Aorta (tissue), 5 donors: ENCODE measurements around the gene SMIM24. TPM values are rescaled to one million over a fixed set of nuclear protein-coding genes. Genes with fewer than 3 reads are reported as not detected.

ENCODE experiments used
- ATAC-seq: fragments of 200-7000 bp; cut with Tn5 transposase; one replicate; pipeline ENCODE4 v1.9.1; 2022; ENCODE audit warnings: moderate library complexity; ENCODE audit not compliant: low FRiP score
- DNase-seq, 2 donors: peaks; one replicate each; pipeline ENCODE4 v3.0.0-alpha.2; 2020
- H3K27ac ChIP-seq, 2 donors: one replicate each; pipeline ENCODE4 v1.5.1; 2013; ENCODE audit warnings: low read length in 2 of 2, mild to moderate bottlenecking in 2 of 2, moderate library complexity in 2 of 2, control low read depth in 1 of 2, inconsistent platforms in 1 of 2, low read depth in 1 of 2
- H3K27me3 ChIP-seq, 2 donors: one replicate each; pipeline ENCODE4 v1.6.1; 2013; ENCODE audit warnings: control low read depth in 1 of 2, low read length in 1 of 2, mild to moderate bottlenecking in 1 of 2, moderate library complexity in 1 of 2; ENCODE audit not compliant: insufficient read depth in 2 of 2, control insufficient read depth in 1 of 2
- H3K36me3 ChIP-seq, 2 donors: one replicate each; pipeline ENCODE4 v1.6.1; 2013; ENCODE audit warnings: control low read depth in 1 of 2, low read length in 1 of 2, mild to moderate bottlenecking in 1 of 2; ENCODE audit not compliant: insufficient read depth in 2 of 2, control insufficient read depth in 1 of 2
- H3K4me1 ChIP-seq, 2 donors: one replicate each; pipeline ENCODE4 v1.6.1; 2013; ENCODE audit warnings: low read length in 2 of 2, control low read depth in 1 of 2, mild to moderate bottlenecking in 1 of 2, moderate library complexity in 1 of 2; ENCODE audit not compliant: insufficient read depth in 2 of 2, control insufficient read depth in 1 of 2
- H3K4me3 ChIP-seq, 2 donors: one replicate each; pipeline ENCODE4 v1.5.1; 2013; ENCODE audit warnings: low read length in 2 of 2, control low read depth in 1 of 2, mild to moderate bottlenecking in 1 of 2
- H3K9me3 ChIP-seq: one replicate; pipeline ENCODE4 v1.6.1; 2013; ENCODE audit warnings: mild to moderate bottlenecking, low read length; ENCODE audit not compliant: control insufficient read depth
- WGBS, 2 donors: extraction: QIAGEN DNeasy Blood & Tissue Kit; methylation state at CpG; one replicate each; pipeline ENCODE4 v1.1.7; 2013; 5-methylcytosine and 5-hydroxymethylcytosine counted together
- intact Hi-C, 2 donors: fragments of 100-400 bp; cut with DNase I; formaldehyde crosslinking; loops; one replicate each; pipeline versions ENCODE4 v1.14.2 to v1.15.0; 2022
- polyA plus RNA-seq, 2 donors: library from polyadenylated mRNA; stranded (reverse); fragments of 200-250 nt; gene quantifications; one replicate each; pipeline ENCODE4 v1.2.3, GENCODE V29; 2013
- total RNA-seq, 2 donors: library from RNA; stranded (reverse); fragmentation: NEBNext Ultra II Directional; extraction: Animal tissue kit (Norgen Biotek cat#: 25700); gene quantifications; one replicate each; pipeline ENCODE4 v1.2.1, GENCODE V29; 2021
- donor health status: healthy with polysubstance abuse.
- donor health status: Bipolar disorder and iron deficiency.
- donor health status: DM: no; HTN: no; CAD: no.
- donor health status: DM: no; HTN: no; CAD: no.
- donor health status: DM: yes; HTN: yes; CAD: no.

SMIM24 gene
- total and polyA plus RNA-seq, 4 donors, result 0.67 to 62.6 TPM; not detected in 2

DNA sequence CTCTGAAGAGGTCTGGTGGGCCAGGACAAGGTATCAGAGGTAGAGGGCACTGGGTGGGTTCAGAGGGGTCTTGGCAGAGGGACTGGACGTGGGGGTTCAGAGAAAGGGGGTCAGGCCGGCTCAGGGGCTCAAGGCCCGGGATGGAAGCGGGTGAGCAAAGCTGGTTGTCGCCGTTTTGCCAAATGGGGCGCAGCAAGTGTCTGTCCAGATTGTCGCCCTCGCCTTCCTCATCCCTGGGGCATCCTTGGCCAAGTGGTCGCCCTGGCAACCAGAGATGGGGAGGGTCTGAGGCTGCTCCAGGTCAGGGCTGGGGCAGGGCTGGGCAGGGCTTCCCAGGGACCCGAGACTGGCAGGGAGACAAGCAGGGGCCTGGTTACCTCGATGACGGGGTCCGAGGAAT lies 13.3 kb upstream of the SMIM24 start:
- Histone ChIP-seq H3K9me3 (no peaks in the 10 kb centered on the region), H3K27ac (no peak overlapping the region), H3K4me1 (no peaks in the 10 kb centered on the region), H3K27me3 (no peaks in the 10 kb centered on the region), H3K36me3 (no peaks in the 10 kb centered on the region), H3K4me3 (no peak overlapping the region)
- intact Hi-C loops, result no loop called here
- ATAC-seq, result no peak
- WGBS, 2 donors, result 93 to 96% methylated on average over 14 of the region's 14 CpGs
- DNase-seq, result no peak

DNA sequence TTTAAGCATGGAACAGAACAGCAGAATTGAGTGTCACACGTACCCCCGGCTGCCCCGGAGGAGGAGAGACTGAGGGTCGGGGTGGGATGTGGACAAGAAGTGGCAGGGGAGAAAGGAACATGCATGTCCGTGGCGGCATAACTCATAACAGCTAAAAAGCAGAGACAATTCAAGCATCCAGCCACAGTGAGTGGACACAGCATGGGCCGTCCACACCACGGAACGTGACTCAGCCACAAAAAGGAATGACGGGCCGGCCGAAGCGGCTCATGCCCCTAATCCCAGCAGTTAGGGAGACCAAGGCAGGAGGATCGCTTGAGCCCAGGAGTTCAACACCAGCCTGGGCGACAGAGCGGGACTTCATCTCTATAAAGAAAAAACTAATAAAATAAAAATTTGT lies 12.6 kb upstream of the SMIM24 start:
- ATAC-seq (no peak), DNase-seq (no peak)
- WGBS, 2 donors, result 92 to 93% methylated on average over 16 of the region's 16 CpGs
- Histone ChIP-seq H3K4me3 (no peak overlapping the region), H3K27ac (no peak overlapping the region), H3K4me1 (no peaks in the 10 kb centered on the region), H3K27me3 (no peaks in the 10 kb centered on the region), H3K36me3 (no peaks in the 10 kb centered on the region), H3K9me3 (no peaks in the 10 kb centered on the region)
- intact Hi-C loops, result no loop called here

DNA sequence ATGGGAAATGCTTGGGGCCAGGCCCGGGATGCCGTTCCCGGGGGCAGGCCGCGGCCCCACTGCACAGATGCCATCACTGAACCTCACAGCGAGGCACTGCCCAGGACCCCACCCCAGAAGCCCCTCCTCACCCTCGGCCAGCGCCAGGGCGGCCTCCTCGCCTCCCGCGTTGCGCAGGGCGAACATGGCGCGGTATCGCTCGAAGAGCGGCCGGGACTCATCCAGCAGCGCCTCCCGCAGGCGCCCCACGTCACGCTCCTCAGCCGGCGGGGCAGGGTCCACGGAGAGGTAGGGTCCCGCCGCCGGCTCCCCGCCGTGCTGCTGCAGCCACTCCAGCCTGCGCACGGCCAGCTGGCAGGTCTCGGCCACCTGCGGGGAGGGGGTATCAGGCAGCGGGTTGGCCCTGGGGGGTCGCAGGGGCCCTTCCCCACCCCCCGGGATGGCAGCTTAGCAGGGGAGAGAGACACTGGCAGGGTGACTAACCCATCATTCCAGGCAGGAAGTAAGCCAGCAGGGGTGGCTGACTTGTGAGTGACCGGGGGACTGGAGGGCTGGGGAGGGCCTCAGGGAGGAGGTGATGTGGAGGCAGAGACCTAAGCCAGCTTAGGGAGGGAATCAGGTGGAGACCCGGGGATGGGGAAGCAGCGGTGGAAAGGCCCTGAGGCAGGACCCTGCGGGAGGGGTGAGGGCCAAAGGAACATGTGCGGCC lies 12.0 kb upstream of the SMIM24 start:
- no peaks in the 10 kb centered on the region for H3K4me1 ChIP-seq
- H3K4me3 ChIP-seq, result no peak overlapping the region
- H3K9me3 ChIP-seq, result no peaks in the 10 kb centered on the region
- H3K36me3 ChIP-seq, result no peaks in the 10 kb centered on the region
- ATAC-seq (no peak), DNase-seq (no peak)
- 94% methylated on average over 45 of the region's 45 CpGs for WGBS, 2 donors
- intact Hi-C loops, result no loop called here
- no peak overlapping the region for H3K27ac ChIP-seq
- H3K27me3 ChIP-seq, result no peaks in the 10 kb centered on the region

DNA sequence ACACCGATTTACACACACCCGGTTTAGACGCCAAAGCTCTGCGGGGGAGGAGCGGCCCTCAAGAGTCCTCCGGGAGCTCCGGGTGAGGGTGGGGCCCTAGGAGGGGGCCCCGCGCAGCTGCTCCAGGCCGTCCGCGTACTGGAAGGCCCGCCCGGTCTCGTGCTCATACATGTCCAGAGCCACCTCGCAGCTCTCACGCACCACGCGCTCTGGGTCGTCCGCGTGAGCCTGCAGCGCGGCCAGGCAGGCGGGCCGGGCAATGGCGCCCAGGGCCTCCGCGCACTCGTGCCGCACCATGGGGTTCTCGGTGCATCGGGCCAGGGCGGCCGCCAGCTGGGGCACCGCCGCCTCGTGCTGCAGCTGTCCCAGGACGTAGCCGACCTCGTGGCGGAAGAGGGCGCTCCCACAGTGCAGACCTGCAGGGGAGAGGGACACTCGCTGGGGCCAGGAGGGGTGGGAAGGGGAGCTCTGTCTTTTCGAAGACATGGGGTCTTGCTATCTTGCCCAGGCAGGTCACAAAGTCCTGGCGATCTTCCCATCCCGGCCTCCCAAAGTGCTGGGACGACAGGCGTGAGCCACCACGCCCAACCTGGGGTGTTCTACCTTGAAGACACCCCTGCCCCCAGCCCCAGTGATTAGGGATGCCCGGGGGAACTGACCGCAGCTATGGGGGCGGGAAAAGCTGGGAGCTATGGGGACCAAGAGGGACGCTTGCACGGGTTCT lies 11.2 kb upstream of the SMIM24 start:
- Histone ChIP-seq H3K27me3 (no peaks in the 10 kb centered on the region), H3K4me3 (no peak overlapping the region), H3K4me1 (no peaks in the 10 kb centered on the region), H3K27ac (no peak overlapping the region), H3K36me3 (no peaks in the 10 kb centered on the region), H3K9me3 (no peaks in the 10 kb centered on the region)
- DNase-seq (no peak), ATAC-seq (no peak)
- intact Hi-C loops, result no loop called here
- WGBS, 2 donors, result 95% methylated on average over 55 of the region's 55 CpGs

DNA sequence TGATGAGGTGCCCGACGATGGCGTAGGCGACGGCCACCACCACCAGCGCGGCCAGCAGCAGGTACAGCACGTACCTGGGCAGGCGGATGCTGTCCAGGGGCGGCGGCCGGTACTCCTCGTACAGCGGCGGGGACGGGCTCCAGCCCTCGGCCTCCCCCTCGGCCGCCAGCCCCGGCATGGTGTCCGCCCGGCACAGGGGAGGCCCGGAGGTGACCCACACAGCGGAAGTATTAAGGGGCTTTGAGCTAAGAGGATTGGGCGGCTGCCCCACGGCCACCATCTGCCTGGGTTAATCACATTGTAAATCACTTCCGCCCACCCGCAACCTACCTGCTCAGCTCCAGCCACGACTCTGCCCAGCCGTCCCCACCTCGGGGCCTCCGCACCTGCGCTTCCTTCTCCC lies 2.9 kb upstream of the SMIM24 start, which contains the start of gene SMIM44:
Gene SMIM44 (minus strand): TSS at position 216 of the 403 bp plus-strand sequence. CDS start 38 bp downstream, at position 178.
- Histone ChIP-seq H3K9me3 (no peaks in the 10 kb centered on the region), H3K4me1 (no peaks in the 10 kb centered on the region), H3K4me3 (no peak within 1 kb of the TSS), H3K27ac (no peak within 1 kb of the TSS), H3K36me3 (no peaks in the 10 kb centered on the region), H3K27me3 (no peaks in the 10 kb centered on the region)
- no peak for DNase-seq
- intact Hi-C loops, result no loop called here
- no peak for ATAC-seq
- WGBS, 2 donors, result 71 to 73% methylated on average over 23 to 33 of the region's 33 CpGs

DNA sequence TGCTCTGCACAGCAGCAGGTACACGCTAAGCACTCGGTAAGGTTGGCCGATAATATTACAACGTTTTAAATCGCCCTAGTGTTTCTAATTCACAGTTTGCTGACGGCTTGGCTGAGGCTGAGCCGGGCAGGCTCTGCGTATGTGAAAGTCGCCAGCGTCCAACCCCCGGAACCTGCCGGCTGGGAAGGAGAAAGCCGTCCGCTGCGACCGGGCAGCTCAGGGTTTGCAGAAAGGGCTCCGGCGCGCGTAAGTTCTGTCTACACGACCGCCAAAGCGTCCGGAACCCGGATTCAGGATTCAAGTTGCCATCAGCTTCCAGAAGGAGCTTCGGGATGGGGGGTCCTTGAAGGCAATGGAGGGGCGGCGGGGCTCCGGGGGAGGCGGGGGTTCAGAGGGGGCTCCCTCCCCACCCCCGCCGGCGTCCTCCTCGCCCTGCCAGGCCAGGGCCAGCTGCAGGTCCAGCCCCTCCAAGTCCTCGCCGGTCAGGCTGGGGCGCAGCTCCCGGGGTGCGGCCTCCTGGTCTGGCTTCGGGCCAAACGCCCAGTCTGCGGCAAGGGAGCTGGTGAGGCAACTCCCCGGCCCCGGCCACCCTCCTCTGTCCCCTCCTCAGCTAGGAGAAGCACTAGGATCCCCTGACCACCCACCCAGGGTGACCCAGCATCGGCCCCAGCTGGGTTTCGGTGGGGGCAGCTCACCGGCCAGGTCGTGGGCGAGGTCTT lies 2.3 kb upstream of the SMIM24 start:
- intact Hi-C loops, result no loop called here
- no peak for ATAC-seq
- H3K4me3 ChIP-seq, result no peak overlapping the region
- no peaks in the 10 kb centered on the region for H3K27me3 ChIP-seq
- no peak for DNase-seq
- no peaks in the 10 kb centered on the region for H3K4me1 ChIP-seq
- H3K36me3 ChIP-seq, result no peaks in the 10 kb centered on the region
- WGBS, 2 donors, result 64 to 65% methylated on average over 41 to 49 of the region's 49 CpGs
- no peak overlapping the region for H3K27ac ChIP-seq
- no peaks in the 10 kb centered on the region for H3K9me3 ChIP-seq

DNA sequence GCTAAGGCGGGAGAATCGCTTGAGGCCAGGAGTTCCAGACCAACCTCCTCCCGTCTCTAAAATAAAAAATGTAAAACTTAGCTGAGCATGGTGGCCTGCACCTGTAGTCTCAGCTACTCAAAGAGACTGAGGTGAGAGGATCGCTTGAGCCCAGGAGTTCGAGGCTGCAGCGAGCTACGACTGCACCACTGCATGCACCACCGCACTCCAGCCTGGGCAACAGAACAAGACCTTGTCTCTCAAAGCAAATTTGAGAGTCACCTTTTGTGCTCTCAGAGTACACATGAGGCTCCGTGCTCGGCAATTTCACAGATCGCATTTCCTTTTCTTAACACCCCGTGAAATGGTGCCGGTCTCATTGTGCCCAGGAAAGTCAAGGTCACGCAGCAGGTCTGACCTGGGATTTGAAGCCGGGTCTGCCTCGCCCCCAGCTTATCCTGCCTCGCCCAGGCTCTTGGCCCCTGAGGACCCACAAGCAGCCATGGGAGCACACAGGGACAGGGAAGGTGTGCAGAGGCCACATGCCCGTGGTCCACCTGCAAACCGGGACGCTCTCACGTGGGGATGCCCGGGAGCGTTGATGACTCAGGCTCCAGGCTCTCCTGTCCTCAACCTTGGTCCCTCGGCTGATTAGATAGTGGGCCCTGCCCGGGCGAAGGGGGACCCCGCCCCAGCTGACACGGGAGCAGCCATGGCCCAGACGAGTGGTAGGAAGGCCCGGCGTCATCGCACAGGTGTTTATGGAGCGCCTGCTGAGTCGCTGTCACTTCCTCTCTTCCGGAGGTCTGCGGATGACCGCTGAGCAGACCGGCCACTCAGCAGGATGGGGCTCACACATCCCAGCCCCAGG lies 1.1 kb upstream of the SMIM24 start:
- Histone ChIP-seq H3K4me3 (no peak overlapping the region), H3K9me3 (no peaks in the 10 kb centered on the region), H3K36me3 (no peaks in the 10 kb centered on the region), H3K27ac (no peak overlapping the region), H3K4me1 (no peaks in the 10 kb centered on the region), H3K27me3 (no peaks in the 10 kb centered on the region)
- intact Hi-C loops, result no loop called here
- no peak for ATAC-seq
- DNase-seq, result no peak
- WGBS, 2 donors, result 58 to 59% methylated on average over 38 of the region's 38 CpGs

DNA sequence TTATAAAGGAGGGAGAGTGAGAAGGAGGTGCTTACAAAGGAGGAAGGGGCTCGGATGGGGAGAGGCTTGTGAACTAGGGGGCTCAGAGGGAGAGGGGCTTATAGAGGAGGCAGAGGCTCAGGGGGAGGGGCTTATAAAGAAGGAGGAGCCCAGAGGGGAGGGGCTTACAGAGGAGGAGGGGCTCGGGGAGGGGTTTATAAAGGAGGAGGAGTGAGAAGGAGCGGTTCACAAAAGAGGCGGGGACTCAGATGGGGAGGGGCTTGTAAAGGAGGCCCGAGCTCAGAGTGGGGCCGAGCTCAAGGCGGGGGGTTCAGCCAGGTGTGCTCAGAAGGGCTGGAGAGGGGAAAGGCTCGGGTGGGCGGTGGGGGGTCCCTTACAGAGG lies 500 bp downstream of the SMIM24 start:
- H3K4me3 ChIP-seq, result no peak overlapping the region
- no peaks in the 10 kb centered on the region for H3K4me1 ChIP-seq
- H3K9me3 ChIP-seq, result no peaks in the 10 kb centered on the region
- intact Hi-C loops, result no loop called here
- DNase-seq, result no peak
- H3K36me3 ChIP-seq, result no peaks in the 10 kb centered on the region
- WGBS, 2 donors, result 37 to 50% methylated on average over 9 of the region's 9 CpGs
- no peak overlapping the region for H3K27ac ChIP-seq
- ATAC-seq, result no peak
- H3K27me3 ChIP-seq, result no peaks in the 10 kb centered on the region
